ENCODE data around the gene SLC17A5. TPM values are rescaled to one million over a fixed set of nuclear protein-coding genes. Genes with fewer than 3 reads are reported as not detected.
"Not testable (repeated sequence)": the region's sequence is repeated elsewhere in the genome, so short reads cannot be mapped to it uniquely, and the experiment has no call there.

SLC17A5 gene
- 14.5 TPM for polyA plus RNA-seq (ENCODE audit: insufficient read length)

- DNase-seq (ENCODE audit: low read depth): no peak
Observed at GRCh38 chr6:73653571-73654424, at the start of gene SLC17A5. Gene SLC17A5 (minus strand): TSS chr6:73653992. CDS start chr6:73653886, 106 bp downstream.

GRCh38 chr6:73703466-73703865 is 49.7 kb upstream of the SLC17A5 start:
- no peak for DNase-seq (ENCODE audit: low read depth)

GRCh38 chr6:73702444-73702843 is 48.7 kb upstream of the SLC17A5 start:
- no peak for DNase-seq (ENCODE audit: low read depth)

GRCh38 chr6:73699676-73700459 is 46.1 kb upstream of the SLC17A5 start:
- no peak for DNase-seq (ENCODE audit: low read depth)

DNA sequence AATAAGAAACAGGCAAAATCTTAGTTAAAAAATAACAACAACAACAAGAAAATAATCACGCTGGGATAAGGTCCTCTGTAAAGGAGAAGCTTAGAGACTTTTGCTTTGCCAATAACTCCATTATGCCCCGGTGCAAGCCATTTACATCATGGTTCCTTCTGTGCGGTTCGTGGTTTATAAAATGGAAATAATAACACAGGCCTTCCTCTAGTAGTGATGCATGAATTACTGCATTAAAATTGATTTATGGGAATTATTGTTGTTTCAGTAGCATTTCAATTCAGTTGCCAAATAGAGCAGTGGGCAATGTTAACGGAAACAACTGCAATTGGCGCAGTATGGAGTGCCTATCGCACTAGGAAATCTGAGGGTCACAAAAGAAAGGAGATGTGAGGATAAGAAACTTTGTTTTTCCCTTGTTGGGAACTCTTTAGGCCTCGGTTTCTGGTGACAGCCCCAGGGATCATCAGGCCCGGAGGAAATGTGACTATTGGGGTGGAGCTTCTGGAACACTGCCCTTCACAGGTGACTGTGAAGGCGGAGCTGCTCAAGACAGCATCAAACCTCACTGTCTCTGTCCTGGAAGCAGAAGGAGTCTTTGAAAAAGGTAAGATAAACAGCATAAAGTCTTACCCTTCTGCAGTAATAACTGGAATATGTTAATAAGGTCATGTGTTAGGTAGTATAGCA is 43.3 kb upstream of the SLC17A5 start:
- DNase-seq (ENCODE audit: low read depth): no peak

GRCh38 chr6:73695619-73696421 is 42.0 kb upstream of the SLC17A5 start, which contains the start of gene CD109:
Gene CD109 (plus strand): TSS chr6:73696203. CDS start chr6:73696216, 13 bp downstream.
- no peak for DNase-seq (ENCODE audit: low read depth)

DNA sequence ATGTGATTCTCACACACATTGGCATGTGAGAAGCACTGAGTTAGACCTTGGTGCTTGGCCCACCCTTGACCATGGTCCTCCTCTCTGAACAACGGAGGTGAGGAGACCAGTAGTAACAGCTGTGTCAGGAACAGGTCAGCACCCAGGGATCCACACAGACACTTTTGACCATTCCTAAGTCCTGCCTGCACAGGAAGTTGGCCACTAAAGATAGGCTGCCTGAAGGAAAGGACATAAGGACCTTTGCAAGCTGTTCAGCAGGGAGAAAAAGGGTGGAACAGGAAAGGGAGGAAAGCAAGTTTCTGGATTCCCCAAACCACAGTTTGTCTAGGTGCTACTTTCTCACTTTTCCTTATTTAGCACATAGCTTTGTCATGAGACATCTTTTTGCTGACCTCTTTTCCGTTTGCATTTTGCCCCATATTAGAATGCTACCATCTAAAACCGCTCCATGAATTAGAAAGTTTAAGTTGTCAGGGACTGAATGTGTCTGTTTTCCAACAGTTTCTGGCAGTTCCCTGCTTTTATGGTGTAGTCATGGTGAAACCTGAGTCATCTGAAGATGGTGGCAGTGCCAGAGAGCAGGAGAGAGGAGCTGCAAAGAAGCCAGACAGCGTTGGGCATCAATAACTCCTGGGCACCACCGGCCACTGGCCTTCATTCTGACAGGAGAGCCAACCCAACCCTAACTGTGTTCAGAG is 41.1 kb upstream of the SLC17A5 start:
- DNase-seq (ENCODE audit: low read depth): no peak

DNA sequence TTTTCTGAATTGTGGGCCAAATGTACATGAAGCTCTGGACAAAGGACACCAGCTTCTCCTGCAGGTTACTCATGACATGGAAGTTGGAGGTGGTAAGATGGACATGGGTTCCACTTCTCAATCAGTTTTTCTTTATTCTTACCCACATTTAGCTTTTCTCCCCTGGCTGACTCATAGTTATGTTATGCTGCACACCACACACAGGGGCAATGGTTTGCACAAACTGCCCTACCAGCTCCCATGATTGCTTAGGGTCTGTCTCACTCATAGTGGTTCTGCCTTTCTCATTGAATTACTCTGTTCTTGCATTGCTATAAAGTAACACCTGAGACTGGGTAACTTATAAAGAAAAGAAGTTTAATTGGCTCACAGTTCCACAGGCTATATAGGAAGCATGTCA is 37.7 kb upstream of the SLC17A5 start:
- no peak for DNase-seq (ENCODE audit: low read depth)

- DNase-seq (ENCODE audit: low read depth): no peak
Observed at GRCh38 chr6:73690056-73690455, 36.3 kb upstream of the SLC17A5 start.

DNA sequence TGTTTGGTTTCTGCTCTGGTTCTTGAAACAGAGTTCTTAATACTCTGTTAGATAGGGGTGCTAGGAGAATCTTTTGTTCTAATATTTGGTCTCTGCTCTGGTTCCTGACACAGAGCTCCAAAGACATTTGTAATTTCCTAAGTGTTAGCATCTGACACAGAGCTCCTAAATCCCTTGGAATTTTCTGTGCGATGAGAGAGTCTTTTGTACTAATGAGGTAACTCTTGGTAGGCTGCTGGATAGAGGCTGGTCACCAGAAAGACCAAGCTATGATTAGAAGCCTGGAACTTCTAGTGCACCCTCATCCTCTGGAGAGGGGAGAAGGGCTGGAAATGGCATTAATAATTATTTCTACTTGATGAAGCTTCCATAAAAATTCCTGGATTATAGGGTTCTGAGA is 34.6 kb upstream of the SLC17A5 start:
- DNase-seq (ENCODE audit: low read depth): no peak

DNA sequence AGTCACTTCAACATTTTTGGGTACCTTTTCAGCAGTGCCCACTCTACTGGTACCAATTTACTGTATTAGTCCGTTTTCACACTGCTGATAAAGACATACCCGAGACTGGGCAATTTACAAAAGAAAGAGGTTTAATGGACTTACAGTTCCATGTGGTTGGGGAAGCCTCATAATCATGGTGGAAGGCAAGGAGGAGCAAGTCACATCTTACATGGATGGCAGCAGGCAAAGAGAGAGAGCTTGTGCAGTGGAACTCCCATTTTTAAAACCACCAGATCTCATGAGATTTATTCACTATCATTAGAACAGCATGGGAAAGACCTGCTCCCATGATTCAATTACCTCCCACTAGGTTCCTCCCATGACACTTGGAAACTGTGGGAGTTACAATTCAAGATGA is 29.8 kb upstream of the SLC17A5 start:
- not testable (repeated sequence) for DNase-seq (ENCODE audit: low read depth)

DNA sequence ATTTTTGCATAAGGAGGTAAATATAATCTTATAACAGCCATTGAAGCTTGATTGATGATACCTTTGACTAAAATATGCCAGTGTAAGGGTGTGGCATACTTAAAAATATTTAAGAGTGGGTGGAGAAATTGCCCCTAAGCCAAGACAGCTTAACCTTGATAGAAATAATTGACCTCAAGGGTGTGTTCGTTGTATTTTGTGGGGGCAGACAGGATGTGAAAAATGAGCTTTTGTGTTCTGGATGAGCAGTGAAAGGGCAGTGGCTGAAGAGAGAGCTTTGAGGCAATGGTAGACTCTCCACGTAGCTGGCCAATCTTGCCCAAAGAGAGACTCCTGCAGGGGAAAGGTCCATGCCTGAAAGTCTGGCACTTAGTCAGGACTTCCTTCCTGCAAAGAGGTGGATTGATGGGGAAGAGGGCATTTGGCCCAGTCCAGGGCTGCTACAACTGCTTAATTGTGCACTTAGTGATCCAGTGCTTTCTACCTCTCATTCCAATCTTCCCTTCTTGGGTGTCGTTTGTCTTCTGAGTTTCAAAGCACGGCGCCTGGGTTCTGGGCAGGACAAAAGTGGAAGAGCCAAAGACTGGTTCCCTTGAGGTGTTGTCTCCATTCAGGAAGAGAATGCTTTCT is 26.6 kb upstream of the SLC17A5 start:
- DNase-seq (ENCODE audit: low read depth): no peak

GRCh38 chr6:73679846-73680245 is 26.1 kb upstream of the SLC17A5 start:
- not testable (repeated sequence) for DNase-seq (ENCODE audit: low read depth)

- no peak for DNase-seq (ENCODE audit: low read depth)
Observed at GRCh38 chr6:73679009-73679408, 25.2 kb upstream of the SLC17A5 start.

GRCh38 chr6:73675466-73676098 is 21.8 kb upstream of the SLC17A5 start:
- DNase-seq (ENCODE audit: low read depth): peak; percentile 57

- DNase-seq (ENCODE audit: low read depth): no peak
Observed at GRCh38 chr6:73671911-73672685, 18.3 kb upstream of the SLC17A5 start.

DNA sequence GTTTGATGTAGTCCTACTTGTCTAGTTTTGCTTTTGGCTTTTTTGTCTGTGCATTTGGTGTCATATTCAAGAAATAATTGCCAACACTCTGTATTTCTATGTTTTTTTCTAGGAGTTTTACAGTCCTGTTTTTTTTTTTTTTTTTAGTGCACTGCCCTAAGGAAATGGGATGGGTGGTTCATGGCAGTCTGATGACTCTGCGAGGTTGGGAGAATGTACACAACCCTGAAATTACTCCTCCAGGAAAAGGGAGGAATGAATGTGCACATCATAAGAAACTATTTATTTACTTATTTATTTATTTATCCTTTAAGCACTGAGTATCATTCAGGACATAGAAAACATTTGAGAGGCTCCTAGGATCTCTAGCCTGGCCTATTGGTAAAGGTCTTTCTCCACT is 15.2 kb upstream of the SLC17A5 start:
- DNase-seq (ENCODE audit: low read depth): no peak

DNA sequence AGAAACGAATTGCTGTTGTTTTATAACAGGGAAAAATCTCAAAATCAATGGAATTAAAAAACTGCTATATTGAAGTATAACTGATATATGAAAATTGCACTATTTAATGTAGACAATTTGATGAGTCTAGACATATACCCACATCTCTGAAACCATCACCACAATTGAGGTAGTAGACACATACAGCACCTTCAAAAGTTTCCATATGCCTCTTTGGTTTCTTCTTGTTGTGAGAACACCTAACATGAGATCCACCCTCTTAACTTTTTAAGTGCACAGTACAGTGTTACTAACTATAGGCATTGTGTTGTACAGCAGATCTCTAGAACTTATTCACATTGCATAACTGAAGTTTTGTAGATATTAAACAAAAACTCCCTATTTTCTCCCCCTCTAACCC is 14.0 kb upstream of the SLC17A5 start:
- DNase-seq (ENCODE audit: low read depth): no peak

- DNase-seq (ENCODE audit: low read depth): no peak
Observed at GRCh38 chr6:73666393-73666792, 12.6 kb upstream of the SLC17A5 start.

Data from forelimb muscle (tissue), 1 donor.